K562 (cell line): ENCODE results near the gene HSPB1. TPM values are rescaled to one million over a fixed set of nuclear protein-coding genes. Genes with fewer than 3 reads are reported as not detected.

Experiments used
- ATAC-seq: fragments of 200-7000 bp; cut with Tn5 transposase; 3 replicates; pipeline ENCODE4 v1.9.1; 2020; ENCODE audit warnings: moderate library complexity
- BruUV-seq: library from RNA; stranded (reverse); fragments of 400-500 nt; replicated peaks from 2 replicates; lab custom pipeline; 2021; lab: Mats Ljungman, UMichigan
- CTCF ChIA-PET: fragments of 300-600 bp; formaldehyde crosslinking; extraction: SDS; loops from one replicate; lab custom pipeline; 2021; ENCODE audit warnings: low intra/inter-chr PET ratio; lab: Yijun Ruan, JAX
- POLR2A ChIA-PET: fragments of 300-600, 350-650 bp; sonication (Branson Sonifier 250); formaldehyde crosslinking; extraction: SDS; loops from one replicate; lab custom pipeline; 2021; ENCODE audit warnings: antibody characterized with exemption, inconsistent platforms; lab: Yijun Ruan, JAX
- DNase-seq, 4 experiments: peaks; one replicate each; pipeline versions ENCODE4 v3.0.0 to v3.0.0-alpha.2; 2011 to 2018; ENCODE audit warnings: low spot score in 3 of 4, mixed read lengths in 3 of 4; ENCODE audit errors: extremely low read depth in 1 of 4
- FAIRE-seq: peaks from 2 replicates; lab custom pipeline; 2011; peaks lifted over from hg19 to GRCh38; lab: Jason Lieb, UNC
- H2AFZ ChIP-seq: 2 replicates; pipeline ENCODE4 v1.6.0; 2011; ENCODE audit warnings: low read depth, low read length, control low read depth, inconsistent platforms
- H3K27ac ChIP-seq: fragments of 200-600 bp; 3 replicates; pipeline ENCODE4 v1.8.0; 2011; ENCODE audit warnings: low read depth, mild to moderate bottlenecking, control low read depth, inconsistent platforms, low read length, moderate library complexity, mixed read lengths; ENCODE audit errors: extremely low read depth
- H3K27me3 ChIP-seq, 2 experiments: fragments of 300-600 bp in 1 of 2; 2 replicates in 1 of 2; 3 replicates in 1 of 2; pipeline versions ENCODE4 v1.6.0 to v1.8.0; 2011; ENCODE audit warnings: inconsistent platforms in 2 of 2, low read length in 2 of 2, mild to moderate bottlenecking in 1 of 2, mixed read lengths in 1 of 2, moderate library complexity in 1 of 2; ENCODE audit not compliant: control insufficient read depth in 2 of 2, insufficient read depth in 2 of 2
- H3K36me3 ChIP-seq: fragments of 300-600 bp; 3 replicates; pipeline ENCODE4 v1.8.0; 2011; ENCODE audit warnings: mild to moderate bottlenecking, low read length, inconsistent platforms; ENCODE audit not compliant: control insufficient read depth, insufficient read depth
- H3K4me1 ChIP-seq, 2 experiments: fragments of 200-600 bp in 1 of 2; replicated peaks in 1 of 2; 2 replicates in 1 of 2; 3 replicates in 1 of 2; pipeline versions ENCODE4 v1.5.1 to v1.8.0; 2011; ENCODE audit warnings: inconsistent platforms in 2 of 2, low read length in 2 of 2, mild to moderate bottlenecking in 1 of 2, mixed read lengths in 1 of 2, moderate library complexity in 1 of 2; ENCODE audit not compliant: control insufficient read depth in 2 of 2, insufficient read depth in 2 of 2
- H3K4me2 ChIP-seq: 2 replicates; pipeline ENCODE4 v1.6.1; 2011; ENCODE audit warnings: low read length, control low read depth, inconsistent platforms, mixed read lengths; ENCODE audit not compliant: insufficient read depth
- H3K4me3 ChIP-seq: fragments of 200-600 bp; sonication (generic), shearing (Covaris generic); 2 replicates; pipeline ENCODE4 v1.5.1; 2016; ENCODE audit warnings: control low read depth, inconsistent platforms
- H3K79me2 ChIP-seq: fragments of 200-600 bp; 3 replicates; pipeline ENCODE4 v1.8.0; 2011; ENCODE audit warnings: low read length, inconsistent platforms; ENCODE audit not compliant: control insufficient read depth, insufficient read depth
- H3K9ac ChIP-seq, 2 experiments: 2 replicates each; pipeline versions ENCODE4 v1.6.0 to v1.6.1; 2011; ENCODE audit warnings: low read depth in 2 of 2, low read length in 2 of 2, control low read depth in 1 of 2, inconsistent platforms in 1 of 2, mild to moderate bottlenecking in 1 of 2, mixed read lengths in 1 of 2; ENCODE audit not compliant: insufficient read depth in 1 of 2
- H3K9me1 ChIP-seq: one replicate; pipeline ENCODE4 v1.6.0; 2011; ENCODE audit warnings: inconsistent platforms, mild to moderate bottlenecking, low read length, moderate library complexity; ENCODE audit not compliant: control insufficient read depth, insufficient read depth
- H3K9me3 ChIP-seq: replicated peaks from 2 replicates; pipeline ENCODE4 v1.5.1; 2011; ENCODE audit warnings: low read depth, low read length, inconsistent platforms; ENCODE audit not compliant: control insufficient read depth, insufficient read depth
- H4K20me1 ChIP-seq: replicated peaks from 2 replicates; pipeline ENCODE4 v1.6.1; 2011; ENCODE audit warnings: low read length, inconsistent platforms, mixed read lengths; ENCODE audit not compliant: control insufficient read depth, insufficient read depth
- ARID1B ChIP-seq: fragments of 450-650 bp; IDR thresholded peaks from 2 replicates; pipeline ENCODE4 v1.6.1; 2016; ENCODE audit warnings: antibody characterized with exemption, mild to moderate bottlenecking, inconsistent platforms
- BCOR ChIP-seq: fragments of 450-650 bp; IDR thresholded peaks from 2 replicates; pipeline ENCODE4 v1.6.1; 2016
- CHCHD3 ChIP-seq: fragments of 250-450 bp; sonication (Bioruptor Pico); IDR thresholded peaks from 2 replicates; pipeline ENCODE4 v2.1.2; 2022; ENCODE audit warnings: mild to moderate bottlenecking
- E2F8 ChIP-seq: fragments of 450-650 bp; IDR thresholded peaks from 2 replicates; pipeline ENCODE4 v1.7.1; 2018; ENCODE audit warnings: mild to moderate bottlenecking, low read depth; ENCODE audit not compliant: partially characterized antibody
- FOXM1 ChIP-seq, 2 experiments: fragments of 450-650 bp in 1 of 2; sonication (generic) in 1 of 2; formaldehyde crosslinking in 1 of 2; IDR thresholded peaks; 2 replicates each; pipeline versions ENCODE4 v1.6.1 to v1.9.0; 2017 to 2022; ENCODE audit warnings: low read depth in 2 of 2, mild to moderate bottlenecking in 2 of 2, missing genetic modification reagents in 1 of 2, moderate library complexity in 1 of 2
- JUND ChIP-seq, 2 experiments: IDR thresholded peaks; 2 replicates in 1 of 2; 3 replicates in 1 of 2; pipeline ENCODE4 v1.6.1; 2011; ENCODE audit warnings: borderline replicate concordance in 2 of 2, low read depth in 2 of 2, low read length in 2 of 2, improper control_type of control experiment in 1 of 2, missing biosample characterization in 1 of 2, missing genetic modification characterization in 1 of 2, missing genetic modification reagents in 1 of 2
- MITF ChIP-seq: IDR thresholded peaks from 2 replicates; pipeline ENCODE4 v1.6.1; 2014; ENCODE audit warnings: antibody characterized with exemption
- NFYB ChIP-seq: IDR thresholded peaks from 2 replicates; pipeline ENCODE4 v1.6.1; 2011; ENCODE audit warnings: mild to moderate bottlenecking, moderate library complexity; ENCODE audit not compliant: insufficient read length; ENCODE audit errors: extremely low read depth
- SFPQ ChIP-seq: fragments of 200-400 bp; formaldehyde crosslinking; IDR thresholded peaks from 2 replicates; pipeline ENCODE4 v1.6.1; 2017; ENCODE audit warnings: mild to moderate bottlenecking, low read depth, low read length, moderate library complexity
- ZNF23 ChIP-seq: fragments of 250-450 bp; sonication (Bioruptor Pico); IDR thresholded peaks from 2 replicates; pipeline ENCODE4 v1.4.0; 2020; ENCODE audit warnings: mild to moderate bottlenecking
- ZNF395 ChIP-seq: fragments of 200-800 bp; sonication (Bioruptor generic); IDR thresholded peaks from 2 replicates; pipeline ENCODE4 v1.6.1; 2017; ENCODE audit warnings: missing genetic modification characterization, missing compliant biosample characterization
- WGBS: fragments of 100-300 bp; shearing (Covaris generic); methylation state at CpG from one replicate; pipeline ENCODE4 v1.1.6; 2016; ENCODE audit warnings: low coverage, mixed read lengths; ENCODE audit not compliant: insufficient coverage; ENCODE audit errors: missing lambda C conversion rate; 5-methylcytosine and 5-hydroxymethylcytosine counted together
- in situ Hi-C: fragments of 300-500 bp; cut with MboI; formaldehyde crosslinking; loops from 4 replicates; pipeline ENCODE4 v1.15.0; 2018; ENCODE audit warnings: inconsistent platforms, mixed read lengths
- intact Hi-C: fragments of 100-400 bp; cut with micrococcal nuclease; formaldehyde crosslinking; loops from 2 replicates; pipeline ENCODE4 v1.14.2; 2022
- polyA plus RNA-seq, 8 experiments: library from polyadenylated mRNA; depleted of rRNA in 4 of 8; stranded (reverse) in 5 of 8; unstranded in 3 of 8; fragments of >200 nt; fragmentation: Nextera tagmentation in 2 of 8; fragmentation: Illumina TruSeq in 1 of 8; extraction: Ambion mirVana in 2 of 8; extraction: Trizol in 1 of 8; gene quantifications; 2 replicates each; pipeline versions ENCODE4 v1.2.1 to v1.2.3, GENCODE V29; 2011 to 2014; ENCODE audit warnings: inconsistent platforms in 1 of 8, missing spikeins in 1 of 8
- total RNA-seq, 7 experiments: library from RNA; depleted of rRNA in 6 of 7; stranded (reverse); fragments of >200 nt in 6 of 7; fragmentation: Illumina TruSeq in 2 of 7; extraction: Trizol in 2 of 7; gene quantifications; 2 replicates each; pipeline versions ENCODE4 v1.2.1 to v1.2.3, GENCODE V29; 2011 to 2021; ENCODE audit warnings: low replicate concordance in 1 of 7

HSPB1 gene
- total and polyA plus RNA-seq, 9 of the 15 experiments (the other 6 are each of a cell fraction or from before 2014, with no cell fraction given), result 27.1 to 522 (median 138) TPM

GRCh38 chr7:76340617-76341131 lies 38.2 kb downstream of the HSPB1 start:
- POLR2A ChIA-PET, result interaction anchor here (0.6 to 1.6 kb wide), 2 partner anchors 13 to 23 kb away, joined by 3 to 11 read pairs; no protein-coding TSS in a partner anchor
- WGBS, result 56% methylated on average over 3 of the region's 3 CpGs
- intact Hi-C loops (no loop called here), in situ Hi-C loops (no loop called here)
- Histone ChIP-seq H3K9me3 (no peaks in the 10 kb centered on the region), H3K4me1 (peaks cover 19 to 33% of the 10 kb centered on the region in 2 experiments; a peak in 4 of 5 replicates), H4K20me1 (peaks cover 39% of the 10 kb centered on the region), H3K79me2 (peaks cover 99% of the 10 kb centered on the region), H3K4me3 (no peak overlapping the region), H3K9me1 (no peaks in the 10 kb centered on the region), H3K9ac (peak overlapping the region; percentile 42 to 47; a peak in 3 of 4 replicates), H3K27ac (peak overlapping the region; percentile 78), H3K4me2 (peak overlapping the region; percentile 30; the same call in 1 of the 2 replicates), H2AFZ (no peak overlapping the region), H3K36me3 (peaks cover 89% of the 10 kb centered on the region), H3K27me3 (no peaks in the 10 kb centered on the region)
- ATAC-seq, result peak; percentile 47
- peak in 1 of 4 experiments; percentile 44 for DNase-seq
- peak; percentile 37 for FAIRE-seq
- CTCF ChIA-PET, result no interaction called here
- BruUV-seq, result no TSS peak
- no peak for TF ChIP-seq ZNF395 (CRISPR knock-in tag)
- TF ChIP-seq FOXM1 (IDR thresholded peaks at IDR 0.05; ENCODE audit: low read depth), result no peak
- no peak for TF ChIP-seq FOXM1 (CRISPR knock-in tag; IDR thresholded peaks at IDR 0.05; ENCODE audit: low read depth)
- no peak for TF ChIP-seq BCOR
- TF ChIP-seq ZNF23, result no peak
- TF ChIP-seq E2F8, result no peak
- TF ChIP-seq ARID1B, result 0 out of 2 replicates have a peak, but pooled peaks have one; percentile 43
- TF ChIP-seq NFYB, result no peak
- no peak for TF ChIP-seq CHCHD3 (CRISPR knock-in tag)
- no peak; the same call in 1 of the 2 replicates for TF ChIP-seq JUND (IDR thresholded peaks at IDR 0.05; ENCODE audit: borderline replicate concordance, low read depth, low read length)
- peak; percentile 37; the same call in 1 of the 3 replicates for TF ChIP-seq JUND (tag; IDR thresholded peaks at IDR 0.05; ENCODE audit: borderline replicate concordance, low read depth, low read length)
- TF ChIP-seq SFPQ, result no peak
- no peak for TF ChIP-seq MITF
